Lung (tissue), 12 donors: Measurements from ENCODE around the gene CEP85L. TPM values are rescaled to one million over a fixed set of nuclear protein-coding genes. Genes with fewer than 3 reads are reported as not detected.
A peak's percentile ranks its signal among the peaks of the same experiment; 100 is the strongest.

Experiments used
- ATAC-seq: fragments of 200-7000 bp; cut with Tn5 transposase; one replicate; pipeline ENCODE4 v1.9.1; 2020; ENCODE audit warnings: moderate number of reproducible peaks; ENCODE audit not compliant: insufficient read depth, low FRiP score
- DNase-seq, 3 donors: peaks; one replicate each; pipeline ENCODE4 v3.0.0-alpha.2; 2013 to 2017
- H3K27ac ChIP-seq, 2 donors: one replicate each; pipeline ENCODE4 v1.5.1; 2013; ENCODE audit warnings: mild to moderate bottlenecking in 2 of 2, moderate library complexity in 2 of 2, control low read depth in 1 of 2, inconsistent platforms in 1 of 2, low read depth in 1 of 2, low read length in 1 of 2
- H3K27me3 ChIP-seq, 3 donors: one replicate each; pipeline ENCODE4 v1.5.1; 2013; ENCODE audit warnings: low read length in 2 of 3; ENCODE audit not compliant: control insufficient read depth in 3 of 3, insufficient read depth in 3 of 3
- H3K36me3 ChIP-seq, 4 donors: one replicate each; pipeline ENCODE4 v1.5.1; 2013; ENCODE audit warnings: low read length in 4 of 4, mild to moderate bottlenecking in 1 of 4, moderate library complexity in 1 of 4; ENCODE audit not compliant: control insufficient read depth in 4 of 4, insufficient read depth in 4 of 4
- H3K4me1 ChIP-seq, 5 donors: one replicate each; pipeline ENCODE4 v1.5.1; 2013; ENCODE audit warnings: low read length in 5 of 5, mild to moderate bottlenecking in 2 of 5, moderate library complexity in 1 of 5; ENCODE audit not compliant: control insufficient read depth in 5 of 5, insufficient read depth in 5 of 5
- H3K4me3 ChIP-seq: one replicate; pipeline ENCODE4 v1.5.1; 2013; ENCODE audit warnings: mild to moderate bottlenecking, control low read depth, moderate library complexity
- H3K9ac ChIP-seq, 2 donors: one replicate each; pipeline ENCODE4 v1.5.1; 2013; ENCODE audit warnings: low read length in 2 of 2, control low read depth in 1 of 2; ENCODE audit not compliant: insufficient read depth in 1 of 2
- H3K9me3 ChIP-seq, 4 donors: one replicate each; pipeline ENCODE4 v1.5.1; 2013; ENCODE audit warnings: low read length in 3 of 4, mild to moderate bottlenecking in 1 of 4, moderate library complexity in 1 of 4; ENCODE audit not compliant: control insufficient read depth in 4 of 4, insufficient read depth in 3 of 4
- CTCF ChIP-seq: IDR thresholded peaks from 2 replicates; pipeline ENCODE4 v1.5.1; 2012; ENCODE audit warnings: mild to moderate bottlenecking; ENCODE audit errors: control extremely low read depth, extremely low read depth
- WGBS, 2 donors: extraction: QIAGEN DNeasy Blood & Tissue Kit; methylation state at CpG; one replicate each; pipeline ENCODE4 v1.1.7; 2013; 5-methylcytosine and 5-hydroxymethylcytosine counted together
- polyA plus RNA-seq, 2 donors: library from polyadenylated mRNA; stranded (reverse); fragments of 200-250 nt; gene quantifications; one replicate each; pipeline ENCODE4 v1.2.1, GENCODE V29; 2013
- total RNA-seq, 2 donors: library from RNA; depleted of rRNA in 1 of 2; stranded (reverse); fragments of >200 nt in 1 of 2; gene quantifications; one replicate each; pipeline ENCODE4 v1.2.1, GENCODE V29; 2014 to 2021
- donor health status: control.
- donor health status: control.
- donor health status: Bipolar disorder and iron deficiency.
- donor health status: healthy.
- donor health status: DM: yes; HTN: yes; CAD: no.

The CEP85L gene
- total and polyA plus RNA-seq, 4 donors: 1.3 to 40.8 (median 7.1) TPM

GRCh38 chr6:118523216-118523615 is 128.2 kb downstream of the CEP85L start:
- ATAC-seq: no peak
- H3K4me1 ChIP-seq: peaks cover 0 to 18% (median 12%) of the 10 kb centered on the region in 5 donors
- H3K27ac ChIP-seq: no peak overlapping the region

GRCh38 chr6:118522422-118522821 is 129.0 kb downstream of the CEP85L start:
- H3K36me3 ChIP-seq: peaks cover 0 to 6% (median 2%) of the 10 kb centered on the region in 4 donors
- no peaks in the 10 kb centered on the region for H3K27me3 ChIP-seq
- DNase-seq (no peak), ATAC-seq (no peak)
- H3K27ac ChIP-seq: no peak overlapping the region
- peaks cover 0 to 13% (median 12%) of the 10 kb centered on the region in 5 donors for H3K4me1 ChIP-seq
- H3K9me3 ChIP-seq: no peaks in the 10 kb centered on the region
- H3K4me3 ChIP-seq: no peak overlapping the region
- WGBS, 2 donors: 97 to 98% methylated on average over 4 of the region's 4 CpGs
- TF ChIP-seq CTCF: no peak
- H3K9ac ChIP-seq: no peak overlapping the region

More at GRCh38 chr6:118523216-118523615, 128.2 kb downstream of the CEP85L start:
- Histone ChIP-seq H3K9me3 (no peaks in the 10 kb centered on the region), H3K9ac (no peak overlapping the region), H3K36me3 (peaks cover 0 to 6% (median 2%) of the 10 kb centered on the region in 4 donors), H3K27me3 (no peaks in the 10 kb centered on the region), H3K4me3 (no peak overlapping the region)
- no peak for TF ChIP-seq CTCF
- no peak for DNase-seq
- 90 to 97% methylated on average over 5 of the region's 5 CpGs for WGBS, 2 donors

GRCh38 chr6:118514689-118515088 is 136.7 kb downstream of the CEP85L start:
- no peak overlapping the region for H3K9ac ChIP-seq
- peak overlapping the region in 1 of 2 donors; percentile 91 for H3K27ac ChIP-seq
- H3K9me3 ChIP-seq: no peaks in the 10 kb centered on the region
- 72 to 81% methylated on average over 3 of the region's 3 CpGs for WGBS, 2 donors
- no peak overlapping the region for H3K4me3 ChIP-seq
- no peaks in the 10 kb centered on the region for H3K27me3 ChIP-seq
- peaks cover 0 to 3% (median 0%) of the 10 kb centered on the region in 5 donors for H3K4me1 ChIP-seq
- no peaks in the 10 kb centered on the region for H3K36me3 ChIP-seq
- TF ChIP-seq CTCF: no peak
- no peak for ATAC-seq
- no peak for DNase-seq
